HEK293T (cell line): ENCODE results near the gene YKT6.

Experiments used
- CTCF ChIA-PET: fragments of 350-600 bp; formaldehyde crosslinking; extraction: SDS; loops from one replicate; lab custom pipeline; 2021; ENCODE audit warnings: antibody characterized with exemption, inconsistent platforms; lab: Yijun Ruan, JAX
- POLR2A ChIA-PET: fragments of 350-600 bp; formaldehyde crosslinking; extraction: SDS; loops from one replicate; lab custom pipeline; 2020; ENCODE audit warnings: antibody characterized with exemption, inconsistent platforms; lab: Yijun Ruan, JAX
- DNase-seq: peaks from one replicate; pipeline ENCODE4 v3.0.0; 2012; ENCODE audit warnings: mixed read lengths; ENCODE audit errors: extremely low spot score
- ARNT ChIP-seq: fragments of 450-650 bp; IDR thresholded peaks from 2 replicates; pipeline ENCODE4 v1.6.1; 2017; ENCODE audit warnings: mild to moderate bottlenecking
- BHLHE40 ChIP-seq: fragments of 450-650 bp; IDR thresholded peaks from 2 replicates; pipeline ENCODE4 v1.6.1; 2016; ENCODE audit warnings: mild to moderate bottlenecking, moderate library complexity, borderline replicate concordance
- CTBP1 ChIP-seq: fragments of 450-650 bp; IDR thresholded peaks from 2 replicates; pipeline ENCODE4 v1.6.1; 2016; ENCODE audit warnings: borderline replicate concordance
- ELF4 ChIP-seq: fragments of 450-650 bp; IDR thresholded peaks from 2 replicates; pipeline ENCODE4 v1.6.1; 2017; ENCODE audit warnings: antibody characterized with exemption
- FOXA1 ChIP-seq: fragments of 450-650 bp; IDR thresholded peaks from 2 replicates; pipeline ENCODE4 v1.6.1; 2016; ENCODE audit warnings: mild to moderate bottlenecking
- FOXK2 ChIP-seq: fragments of 450-650 bp; IDR thresholded peaks from 2 replicates; pipeline ENCODE4 v1.6.1; 2016; ENCODE audit warnings: mild to moderate bottlenecking
- FOXM1 ChIP-seq: fragments of 450-650 bp; IDR thresholded peaks from 2 replicates; pipeline ENCODE4 v1.6.1; 2017; ENCODE audit warnings: mild to moderate bottlenecking, borderline replicate concordance
- HDGF ChIP-seq: fragments of 450-650 bp; IDR thresholded peaks from 2 replicates; pipeline ENCODE4 v1.6.1; 2017; ENCODE audit warnings: antibody characterized with exemption, borderline replicate concordance
- L3MBTL2 ChIP-seq: fragments of 450-650 bp; conservative IDR thresholded peaks from 2 replicates; pipeline ENCODE4 v1.6.1; 2016; ENCODE audit warnings: mild to moderate bottlenecking
- LEF1 ChIP-seq: fragments of 450-650 bp; IDR thresholded peaks from 2 replicates; pipeline ENCODE4 v1.6.1; 2017; ENCODE audit warnings: mild to moderate bottlenecking, borderline replicate concordance
- NFRKB ChIP-seq: fragments of 450-650 bp; IDR thresholded peaks from 2 replicates; pipeline ENCODE4 v1.6.1; 2016; ENCODE audit warnings: mild to moderate bottlenecking, moderate library complexity
- PKNOX1 ChIP-seq: fragments of 450-650 bp; IDR thresholded peaks from 2 replicates; pipeline ENCODE4 v1.6.1; 2016
- SP1 ChIP-seq: fragments of 450-650 bp; IDR thresholded peaks from 2 replicates; pipeline ENCODE4 v1.6.1; 2017
- SUZ12 ChIP-seq: fragments of 450-650 bp; IDR thresholded peaks from 2 replicates; pipeline ENCODE4 v1.6.1; 2016; ENCODE audit warnings: mild to moderate bottlenecking
- TARDBP ChIP-seq: fragments of 450-650 bp; IDR thresholded peaks from 2 replicates; pipeline ENCODE4 v1.6.1; 2016
- ZNF384 ChIP-seq: fragments of 450-650 bp; IDR thresholded peaks from 2 replicates; pipeline ENCODE4 v1.6.1; 2016

Gene YKT6

GRCh38 chr7:44201813-44202212 lies 1.0 kb downstream of the YKT6 start:
- POLR2A ChIA-PET = interaction anchor here (0.7 to 1.4 kb wide), 3 partner anchors 8 to 79 kb away, joined by 3 to 5 read pairs (median 4); partner anchors contain the start of gene POLD2
- CTCF ChIA-PET = interaction anchor here (1.5 kb wide), 1 partner anchor 71 kb away, joined by 3 read pairs; no protein-coding TSS in a partner anchor

GRCh38 chr7:44206008-44206407 lies 5.2 kb downstream of the YKT6 start:
- DNase-seq = no peak
- ChIA-PET CTCF (no interaction called here), POLR2A (no interaction called here)
- TF ChIP-seq NFRKB (no peak), LEF1 (no peak), BHLHE40 (no peak), ZNF384 (no peak), TARDBP (no peak), FOXM1 (no peak), SUZ12 (no peak), HDGF (no peak), L3MBTL2 (no peak), FOXA1 (no peak), ARNT (no peak), PKNOX1 (no peak), ELF4 (no peak), FOXK2 (no peak), CTBP1 (no peak), SP1 (no peak)

More at GRCh38 chr7:44201813-44202212, 1.0 kb downstream of the YKT6 start:
- TF ChIP-seq HDGF (no peak), ELF4 (no peak), TARDBP (no peak), FOXK2 (no peak), FOXA1 (no peak), PKNOX1 (no peak), L3MBTL2 (no peak), SP1 (no peak), BHLHE40 (no peak), ZNF384 (no peak), NFRKB (no peak), ARNT (no peak), FOXM1 (no peak)
- no peak for DNase-seq

- ChIA-PET POLR2A (no interaction called here), CTCF (no interaction called here)
- DNase-seq = no peak
- TF ChIP-seq TARDBP (no peak), HDGF (no peak), NFRKB (no peak), FOXM1 (no peak), L3MBTL2 (no peak), SUZ12 (no peak), BHLHE40 (no peak), FOXA1 (no peak), CTBP1 (no peak), LEF1 (no peak), SP1 (no peak)
Observed at GRCh38 chr7:44208085-44208484, 7.3 kb downstream of the YKT6 start.

- CTCF ChIA-PET = no interaction called here
- no peak for TF ChIP-seq PKNOX1
- no peak for TF ChIP-seq FOXM1
- no peak for TF ChIP-seq ELF4
- TF ChIP-seq FOXK2 = no peak
- TF ChIP-seq L3MBTL2 = no peak
- TF ChIP-seq CTBP1 = no peak
- no peak for TF ChIP-seq ZNF384
- no peak for TF ChIP-seq LEF1
- TF ChIP-seq SUZ12 = no peak
- TF ChIP-seq BHLHE40 = no peak
- TF ChIP-seq SP1 = no peak
- TF ChIP-seq ARNT = no peak
- no peak for TF ChIP-seq HDGF
- TF ChIP-seq NFRKB = no peak
- no peak for TF ChIP-seq FOXA1
- no peak for TF ChIP-seq TARDBP
- DNase-seq = no peak
- POLR2A ChIA-PET = interaction anchor here (1.6 kb wide), 1 partner anchor 9 kb away, joined by 4 read pairs; the partner anchor contains the start of gene YKT6
Observed at GRCh38 chr7:44210107-44210506, 9.3 kb downstream of the YKT6 start.

GRCh38 chr7:44211126-44211675 lies 10.4 kb downstream of the YKT6 start:
- ChIA-PET CTCF (no interaction called here), POLR2A (interaction anchor here (1.6 kb wide), 1 partner anchor 10 kb away, joined by 4 read pairs; the partner anchor contains the start of gene YKT6)
- no peak for TF ChIP-seq PKNOX1
- no peak for TF ChIP-seq HDGF
- no peak for TF ChIP-seq NFRKB
- no peak for TF ChIP-seq SP1
- no peak for TF ChIP-seq FOXM1
- no peak for TF ChIP-seq ZNF384
- TF ChIP-seq BHLHE40 = no peak
- no peak for TF ChIP-seq LEF1
- no peak for TF ChIP-seq ELF4
- TF ChIP-seq FOXA1 = no peak
- TF ChIP-seq ARNT = no peak
- no peak for TF ChIP-seq TARDBP
- no peak for TF ChIP-seq FOXK2
- no peak for TF ChIP-seq CTBP1
- no peak for TF ChIP-seq SUZ12
- no peak for TF ChIP-seq L3MBTL2
- DNase-seq = no peak
